Body of pancreas (tissue), 4 donors: ENCODE results near the gene TRAK1.

ENCODE experiments used
- CTCF ChIP-seq, 7 experiments: fragments of 450-650 bp in 4 of 7; fragments of 200-600 bp in 3 of 7; sonication (generic) in 3 of 7; IDR thresholded peaks; one replicate each; pipeline ENCODE4 v1.5.1; 2016 to 2019; ENCODE audit warnings: antibody characterized with exemption in 7 of 7
- POLR2A ChIP-seq, 3 donors: fragments of 450-650 bp; IDR thresholded peaks; one replicate each; pipeline ENCODE4 v1.6.1; 2016; ENCODE audit warnings: antibody characterized with exemption in 3 of 3, mild to moderate bottlenecking in 2 of 3

GRCh38 chr3:42056840-42057239, 34.3 kb upstream of the TRAK1 start:
- TF ChIP-seq CTCF (IDR thresholded peaks at IDR 0.05) (no peak), POLR2A (IDR thresholded peaks at IDR 0.05) (no peak)
